GM20431 (cell line): ENCODE measurements around the gene VIT.
"Not testable (repeated sequence)": the region's sequence is repeated elsewhere in the genome, so short reads cannot be mapped to it uniquely, and the experiment has no call there.

Source experiments
- in situ Hi-C: fragments of 300-500 bp; cut with MseI, MboI; formaldehyde crosslinking; loops from one replicate; pipeline ENCODE4 v1.15.0; 2020; ENCODE audit warnings: low sequenced_read_pairs; ENCODE audit not compliant: unreplicated experiment

Gene VIT

GRCh38 chr2:36792951-36793350 lies 96.4 kb downstream of the VIT start:
- in situ Hi-C loops, result no loop called here

GRCh38 chr2:36797324-36798070 lies 101.0 kb downstream of the VIT start:
- in situ Hi-C loops, result no loop called here

DNA sequence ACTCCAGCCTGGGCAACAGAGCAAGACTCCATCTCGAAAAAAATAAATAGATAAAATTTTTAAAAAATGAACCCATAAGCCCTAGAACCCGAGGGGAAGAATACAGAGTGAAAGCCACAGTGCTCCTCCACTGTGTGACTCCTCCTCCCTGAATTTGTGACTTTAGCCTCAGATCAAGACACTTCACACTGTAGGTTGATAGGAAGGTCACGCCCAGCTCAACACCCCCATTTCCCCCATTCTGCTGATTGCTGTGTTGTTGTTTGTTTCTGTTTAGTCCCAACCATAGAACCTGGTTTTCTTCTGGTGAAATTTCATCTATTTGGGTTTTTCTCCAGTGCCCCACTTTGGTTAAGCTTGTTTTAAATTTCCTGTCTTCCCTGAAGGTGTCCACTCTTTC lies 102.2 kb downstream of the VIT start:
- in situ Hi-C loops, result no loop called here

- in situ Hi-C loops, result no loop called here
Measured at GRCh38 chr2:36800381-36800780, 103.9 kb downstream of the VIT start.

GRCh38 chr2:36801088-36801487 lies 104.6 kb downstream of the VIT start:
- in situ Hi-C loops, result no loop called here

DNA sequence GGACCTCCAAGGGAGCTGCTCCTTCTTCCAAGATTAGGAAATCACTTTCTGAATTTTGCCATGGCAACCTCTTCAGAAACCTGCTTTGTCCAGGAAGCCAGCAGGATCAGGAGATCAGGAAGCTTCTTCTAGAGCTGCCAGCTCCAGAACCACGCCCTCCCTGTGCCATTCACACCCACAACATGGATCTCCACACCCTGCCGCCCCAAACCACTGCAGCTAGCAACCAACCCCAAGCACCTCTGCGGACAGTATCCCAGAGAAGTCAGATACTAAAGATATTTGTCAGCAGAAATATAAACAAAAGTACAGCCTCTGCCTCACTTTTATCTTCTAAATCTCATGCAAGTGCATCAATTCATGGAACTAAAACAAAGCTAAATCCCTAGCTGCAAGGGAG lies 106.4 kb downstream of the VIT start:
- in situ Hi-C loops, result no loop called here

DNA sequence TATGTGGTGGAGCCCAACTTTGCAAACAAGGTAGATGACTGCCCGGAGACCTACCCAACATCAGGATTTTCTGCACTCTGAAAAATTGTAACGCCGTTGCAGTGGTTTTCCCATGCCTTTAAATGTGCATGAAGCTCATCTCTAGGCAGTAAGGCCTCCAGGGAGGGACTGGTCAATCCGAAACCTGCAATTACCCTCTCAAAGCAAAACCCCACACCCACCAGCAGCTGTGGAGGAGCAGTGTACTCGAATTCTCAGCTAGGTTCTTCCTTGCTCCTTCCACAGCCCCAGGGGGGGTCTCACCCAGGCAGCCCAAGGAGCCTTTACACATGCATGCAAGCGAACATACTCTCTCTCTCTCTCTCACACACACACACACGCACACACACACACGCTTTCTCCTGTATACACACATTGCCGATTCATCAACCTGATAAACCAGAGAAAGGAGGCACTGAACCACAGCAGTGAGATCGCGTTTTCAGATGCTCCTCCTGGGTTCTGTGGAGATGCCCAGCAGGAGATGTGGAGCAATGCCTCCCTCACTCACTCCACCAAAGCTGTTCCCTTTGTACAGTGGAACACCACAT lies 109.2 kb downstream of the VIT start:
- in situ Hi-C loops, result no loop called here

GRCh38 chr2:36807223-36807886 lies 110.8 kb downstream of the VIT start:
- in situ Hi-C loops, result no loop called here

DNA sequence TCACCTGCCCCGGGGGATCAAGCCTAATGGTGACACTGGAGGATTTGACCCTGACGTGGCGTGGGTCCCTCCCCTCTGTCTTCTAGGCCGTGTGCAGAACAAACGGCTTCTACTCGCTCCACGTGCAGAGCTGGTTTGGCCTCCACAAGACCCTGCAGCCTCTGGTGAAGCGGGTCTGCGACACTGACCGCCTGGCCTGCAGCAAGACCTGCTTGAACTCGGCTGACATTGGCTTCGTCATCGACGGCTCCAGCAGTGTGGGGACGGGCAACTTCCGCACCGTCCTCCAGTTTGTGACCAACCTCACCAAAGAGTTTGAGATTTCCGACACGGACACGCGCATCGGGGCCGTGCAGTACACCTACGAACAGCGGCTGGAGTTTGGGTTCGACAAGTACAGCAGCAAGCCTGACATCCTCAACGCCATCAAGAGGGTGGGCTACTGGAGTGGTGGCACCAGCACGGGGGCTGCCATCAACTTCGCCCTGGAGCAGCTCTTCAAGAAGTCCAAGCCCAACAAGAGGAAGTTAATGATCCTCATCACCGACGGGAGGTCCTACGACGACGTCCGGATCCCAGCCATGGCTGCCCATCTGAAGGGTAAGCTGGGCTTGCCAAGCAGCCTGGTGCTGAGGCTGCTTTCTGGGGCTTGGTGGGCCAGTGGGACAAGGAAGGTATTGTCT lies 112.0 kb downstream of the VIT start:
- in situ Hi-C loops, result no loop called here

GRCh38 chr2:36809069-36809445 lies 112.5 kb downstream of the VIT start:
- in situ Hi-C loops, result no loop called here

DNA sequence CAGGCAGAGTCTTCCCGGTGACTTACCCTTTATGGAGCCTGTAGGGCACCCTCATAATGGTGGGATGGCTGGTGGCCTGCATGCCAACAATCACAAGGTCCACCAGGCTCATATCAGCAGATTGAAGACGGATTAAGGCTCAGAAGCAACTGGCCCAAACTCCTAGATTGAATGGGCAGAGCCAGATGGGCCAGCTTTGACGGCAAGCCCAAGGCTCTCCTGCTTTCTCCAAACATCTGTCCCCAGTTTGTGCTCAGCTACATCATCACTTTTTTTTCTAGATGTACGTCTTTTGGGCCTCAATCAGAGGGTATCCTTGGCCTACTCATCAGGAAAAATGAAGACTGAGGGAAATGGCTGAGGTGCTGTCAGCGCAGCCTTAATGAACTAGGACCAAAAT lies 114.6 kb downstream of the VIT start:
- in situ Hi-C loops, result no loop called here

- in situ Hi-C loops, result no loop called here
Measured at GRCh38 chr2:36812196-36812595, 115.7 kb downstream of the VIT start.

DNA sequence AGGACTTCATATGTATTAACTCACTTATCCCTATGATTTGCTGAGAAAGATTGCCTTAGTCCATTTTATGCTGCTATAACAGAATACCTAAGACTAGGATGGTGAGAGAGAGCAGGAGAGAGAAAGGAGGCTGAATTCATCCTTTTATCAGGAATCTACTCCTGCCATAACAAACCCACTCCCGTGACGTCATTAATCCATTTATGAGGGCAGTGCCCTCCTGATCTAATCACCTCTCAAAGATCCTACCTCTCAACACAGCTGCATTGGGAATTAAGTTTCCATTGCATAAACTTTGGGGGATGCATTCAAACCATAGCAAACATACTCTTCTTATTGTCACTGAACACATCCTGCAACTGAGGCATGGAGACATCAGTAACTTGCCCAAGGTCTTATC lies 122.0 kb downstream of the VIT start:
- in situ Hi-C loops, result no loop called here

DNA sequence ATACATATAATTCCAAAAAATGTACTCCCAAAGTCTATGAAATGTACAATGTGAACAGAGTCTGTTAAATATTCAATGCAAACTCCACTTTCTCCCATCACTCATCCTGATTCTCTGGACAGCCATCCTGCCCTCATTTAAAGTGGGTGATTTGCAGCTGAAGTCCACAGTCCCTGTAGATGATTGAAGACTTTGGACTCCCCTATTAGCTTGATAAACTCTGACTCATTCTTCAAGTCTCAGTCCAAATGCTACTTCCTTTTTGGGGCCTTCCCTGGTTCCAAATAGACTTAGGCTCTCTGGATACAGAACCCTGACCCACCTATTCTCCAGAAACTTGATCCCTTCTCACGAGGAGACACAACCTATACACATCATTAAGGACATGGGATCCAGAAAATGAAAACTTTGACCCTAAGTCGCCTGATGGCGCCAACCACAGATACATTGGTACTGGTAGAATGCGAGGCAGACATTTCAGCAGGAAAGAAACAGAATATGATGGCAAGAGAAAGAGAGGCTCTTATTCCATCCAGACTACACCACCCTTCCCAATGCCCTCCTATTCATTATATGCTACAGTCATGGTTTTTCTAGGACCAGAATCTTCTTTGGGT lies 122.7 kb downstream of the VIT start:
- in situ Hi-C loops, result no loop called here

DNA sequence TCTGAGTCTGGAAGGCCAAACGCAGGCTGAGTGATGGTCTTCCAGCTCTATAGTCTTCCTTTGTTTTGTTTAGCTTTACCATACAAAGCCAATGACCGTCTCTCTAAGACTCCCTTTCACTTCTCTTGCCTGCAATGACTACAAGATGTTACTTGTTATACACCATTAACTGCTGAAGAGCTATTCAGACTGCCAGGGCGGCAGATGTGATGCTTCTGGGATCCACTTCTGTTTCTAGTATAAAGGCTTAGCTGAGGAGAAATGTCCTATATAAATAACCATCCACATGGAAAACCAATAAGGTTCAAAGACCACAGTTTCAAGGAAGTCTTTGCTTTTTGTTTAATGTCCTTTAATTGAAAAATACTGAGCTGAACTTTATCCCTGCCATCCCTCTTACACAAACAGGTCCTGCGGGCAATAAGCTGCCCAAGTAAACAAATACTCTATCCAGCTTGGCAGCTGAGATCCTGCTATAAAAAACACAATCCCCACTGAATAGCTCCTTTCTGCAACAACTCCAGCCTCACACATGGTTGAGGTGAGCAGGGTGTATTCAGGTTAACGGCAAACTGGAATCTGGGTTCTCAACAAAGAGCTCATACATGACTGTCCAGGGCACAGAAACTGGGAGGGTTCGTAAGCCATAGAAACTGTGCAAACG lies 124.6 kb downstream of the VIT start:
- in situ Hi-C loops, result no loop called here

GRCh38 chr2:36823862-36824261 lies 127.4 kb downstream of the VIT start:
- in situ Hi-C loops, result no loop called here

- in situ Hi-C loops, result no loop called here
Measured at GRCh38 chr2:36824273-36824672, 127.8 kb downstream of the VIT start.

GRCh38 chr2:36824683-36825082 lies 128.2 kb downstream of the VIT start:
- in situ Hi-C loops, result not testable (repeated sequence)

DNA sequence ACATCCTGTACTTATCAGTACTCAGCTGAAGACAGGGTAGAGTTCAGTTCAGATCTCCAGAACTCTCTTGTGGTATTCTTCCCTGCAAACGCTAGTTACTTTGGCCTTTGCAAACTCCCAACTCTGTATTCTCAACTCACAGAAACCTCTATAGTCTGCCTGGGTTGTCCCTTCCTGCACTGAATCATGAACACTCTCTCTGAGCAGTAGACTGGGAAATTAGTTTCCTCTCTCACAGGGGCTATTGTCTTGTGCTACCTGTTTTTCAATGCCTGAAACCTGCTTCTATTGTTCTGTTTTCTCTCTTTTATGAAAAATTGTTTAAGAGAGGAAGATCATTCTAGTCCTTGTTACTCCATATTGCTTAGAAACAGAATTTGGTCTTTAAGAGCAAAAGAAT lies 134.7 kb downstream of the VIT start:
- in situ Hi-C loops, result no loop called here

DNA sequence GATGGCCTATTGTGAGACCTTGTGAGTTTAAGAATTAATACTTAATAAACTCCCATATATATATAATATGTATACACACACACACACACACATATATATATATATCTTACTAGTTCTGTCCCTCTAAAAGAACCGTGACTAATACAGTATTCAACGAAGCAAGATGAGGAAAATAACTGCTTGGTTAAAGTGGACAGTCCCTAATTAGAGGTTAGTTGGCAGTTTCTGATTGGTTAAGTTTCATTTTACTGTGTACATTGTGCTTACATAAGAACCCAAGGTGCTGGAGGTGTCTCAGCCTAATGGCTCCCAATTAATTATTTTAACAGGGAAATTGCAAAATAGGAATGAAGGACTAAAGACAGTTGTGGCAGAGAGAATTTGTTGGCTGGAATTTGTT lies 137.7 kb downstream of the VIT start:
- in situ Hi-C loops, result no loop called here
